T-helper 17 cell (primary cell): ENCODE measurements around the gene BTBD2. TPM values are rescaled to one million over a fixed set of nuclear protein-coding genes. Genes with fewer than 3 reads are reported as not detected.

Experiments
- ATAC-seq: fragments of 150-1000 bp; cut with Tn5 transposase; 2 replicates; pipeline ENCODE4 v1.10.0; 2021; ENCODE audit warnings: mild to moderate bottlenecking, moderate library complexity
- DNase-seq, 3 donors: peaks; one replicate each; pipeline versions ENCODE4 v3.0.0 to v3.0.0-alpha.2; 2020 to 2021
- H3K9me3 ChIP-seq: one replicate; pipeline ENCODE4 v1.7.0; 2013; ENCODE audit warnings: low read length, mild to moderate bottlenecking; ENCODE audit not compliant: control insufficient read depth, poor library complexity, severe bottlenecking
- H3K27ac Mint-ChIP-seq: one replicate; pipeline ENCODE4 v1.8.0; 2022; ENCODE audit warnings: mild to moderate bottlenecking, moderate library complexity, mixed read lengths
- H3K27me3 Mint-ChIP-seq: one replicate; pipeline ENCODE4 v1.8.0; 2022; ENCODE audit warnings: mixed read lengths
- H3K36me3 Mint-ChIP-seq: one replicate; pipeline ENCODE4 v1.8.0; 2022; ENCODE audit warnings: low read depth, mixed read lengths
- H3K4me1 Mint-ChIP-seq: one replicate; pipeline ENCODE4 v1.8.0; 2022; ENCODE audit warnings: mild to moderate bottlenecking, mixed read lengths
- H3K4me3 Mint-ChIP-seq: one replicate; pipeline ENCODE4 v1.8.0; 2022; ENCODE audit warnings: mild to moderate bottlenecking, moderate library complexity, mixed read lengths
- total RNA-seq, 4 donors: library from RNA in 2 of 4; stranded (reverse) in 2 of 4; gene quantifications; one replicate each; pipeline ENCODE4 v1.2.3 and lab custom pipeline; 2022 to 2026

Gene BTBD2
- total RNA-seq, 2 donors from 2014 or later, result 53.4 to 64.6 TPM

- no peak for ATAC-seq
- H3K9me3 ChIP-seq, result no peaks in the 10 kb centered on the region
- Mint-ChIP-seq H3K4me1 (peaks cover 10% of the 10 kb centered on the region), H3K4me3 (no peak overlapping the region), H3K27ac (no peak overlapping the region), H3K36me3 (no peaks in the 10 kb centered on the region), H3K27me3 (no peaks in the 10 kb centered on the region)
- no peak for DNase-seq
Observed at GRCh38 chr19:2027361-2027760, 11.8 kb upstream of the BTBD2 start.

- DNase-seq (no peak), ATAC-seq (no peak)
- H3K9me3 ChIP-seq, result no peaks in the 10 kb centered on the region
- Mint-ChIP-seq H3K27ac (no peak overlapping the region), H3K36me3 (no peaks in the 10 kb centered on the region), H3K4me3 (no peak overlapping the region), H3K27me3 (no peaks in the 10 kb centered on the region), H3K4me1 (peaks cover 7% of the 10 kb centered on the region)
Observed at GRCh38 chr19:2026770-2027169, 11.3 kb upstream of the BTBD2 start.

GRCh38 chr19:2022289-2022688 lies 6.8 kb upstream of the BTBD2 start:
- no peak for ATAC-seq
- no peaks in the 10 kb centered on the region for H3K9me3 ChIP-seq
- peaks cover 9% of the 10 kb centered on the region for H3K4me1 Mint-ChIP-seq
- no peak overlapping the region for H3K27ac Mint-ChIP-seq
- no peaks in the 10 kb centered on the region for H3K36me3 Mint-ChIP-seq
- no peaks in the 10 kb centered on the region for H3K27me3 Mint-ChIP-seq
- no peak overlapping the region for H3K4me3 Mint-ChIP-seq
- DNase-seq, result no peak

GRCh38 chr19:2021453-2022140 lies 6.1 kb upstream of the BTBD2 start:
- Mint-ChIP-seq H3K36me3 (no peaks in the 10 kb centered on the region), H3K27me3 (no peaks in the 10 kb centered on the region), H3K4me3 (no peak overlapping the region), H3K4me1 (peaks cover 9% of the 10 kb centered on the region), H3K27ac (no peak overlapping the region)
- H3K9me3 ChIP-seq, result no peaks in the 10 kb centered on the region
- no peak for DNase-seq
- no peak for ATAC-seq

- no peak overlapping the region for H3K27ac Mint-ChIP-seq
- DNase-seq (no peak), ATAC-seq (no peak)
- H3K36me3 Mint-ChIP-seq, result no peaks in the 10 kb centered on the region
- H3K4me1 Mint-ChIP-seq, result peaks cover 16% of the 10 kb centered on the region
- no peaks in the 10 kb centered on the region for H3K27me3 Mint-ChIP-seq
- no peaks in the 10 kb centered on the region for H3K9me3 ChIP-seq
- H3K4me3 Mint-ChIP-seq, result no peak overlapping the region
Observed at GRCh38 chr19:2018752-2019151, 3.2 kb upstream of the BTBD2 start.

GRCh38 chr19:2016041-2016807 lies 710 bp upstream of the BTBD2 start:
- ATAC-seq, result peak; percentile 56
- DNase-seq, result peak in 2 of 3 donors; percentile 42 to 53
- H3K9me3 ChIP-seq, result no peaks in the 10 kb centered on the region
- Mint-ChIP-seq H3K4me1 (peaks cover 19% of the 10 kb centered on the region), H3K36me3 (no peaks in the 10 kb centered on the region), H3K27me3 (no peaks in the 10 kb centered on the region), H3K4me3 (peak overlapping the region; percentile 79), H3K27ac (peak overlapping the region; percentile 32)

GRCh38 chr19:2014731-2015607 lies 545 bp downstream of the BTBD2 start:
- Mint-ChIP-seq H3K4me3 (peak overlapping the region; percentile 87), H3K36me3 (no peaks in the 10 kb centered on the region), H3K4me1 (peaks cover 24% of the 10 kb centered on the region), H3K27me3 (no peaks in the 10 kb centered on the region), H3K27ac (no peak overlapping the region)
- H3K9me3 ChIP-seq, result no peaks in the 10 kb centered on the region
- DNase-seq (peak in 2 of 3 donors; percentile 19 to 47), ATAC-seq (peak; percentile 55)

- no peak for DNase-seq
- Mint-ChIP-seq H3K4me3 (peak overlapping the region; percentile 87), H3K4me1 (peaks cover 21% of the 10 kb centered on the region), H3K27me3 (no peaks in the 10 kb centered on the region), H3K27ac (no peak overlapping the region), H3K36me3 (no peaks in the 10 kb centered on the region)
- no peak for ATAC-seq
- H3K9me3 ChIP-seq, result no peaks in the 10 kb centered on the region
Observed at GRCh38 chr19:2014131-2014571, 1.4 kb downstream of the BTBD2 start.

- H3K4me3 Mint-ChIP-seq, result peak overlapping the region; percentile 87
- no peak overlapping the region for H3K27ac Mint-ChIP-seq
- H3K4me1 Mint-ChIP-seq, result peaks cover 22% of the 10 kb centered on the region
- DNase-seq, result no peak
- H3K27me3 Mint-ChIP-seq, result no peaks in the 10 kb centered on the region
- ATAC-seq, result no peak
- H3K36me3 Mint-ChIP-seq, result no peaks in the 10 kb centered on the region
- H3K9me3 ChIP-seq, result no peaks in the 10 kb centered on the region
Observed at GRCh38 chr19:2013683-2013961, 1.9 kb downstream of the BTBD2 start.

GRCh38 chr19:2012941-2013682 lies 2.4 kb downstream of the BTBD2 start:
- no peaks in the 10 kb centered on the region for H3K9me3 ChIP-seq
- Mint-ChIP-seq H3K27ac (peak overlapping the region; percentile 71), H3K36me3 (no peaks in the 10 kb centered on the region), H3K4me3 (peak overlapping the region; percentile 49), H3K4me1 (peaks cover 22% of the 10 kb centered on the region), H3K27me3 (no peaks in the 10 kb centered on the region)
- ATAC-seq (no peak), DNase-seq (no peak)

GRCh38 chr19:2011169-2011568 lies 4.3 kb downstream of the BTBD2 start:
- no peak for ATAC-seq
- H3K4me3 Mint-ChIP-seq, result no peak overlapping the region
- no peaks in the 10 kb centered on the region for H3K27me3 Mint-ChIP-seq
- DNase-seq, result no peak
- no peaks in the 10 kb centered on the region for H3K36me3 Mint-ChIP-seq
- no peaks in the 10 kb centered on the region for H3K9me3 ChIP-seq
- peaks cover 20% of the 10 kb centered on the region for H3K4me1 Mint-ChIP-seq
- no peak overlapping the region for H3K27ac Mint-ChIP-seq

GRCh38 chr19:2010135-2010668 lies 5.3 kb downstream of the BTBD2 start:
- Mint-ChIP-seq H3K4me1 (peaks cover 18% of the 10 kb centered on the region), H3K36me3 (no peaks in the 10 kb centered on the region), H3K27ac (no peak overlapping the region), H3K4me3 (no peak overlapping the region), H3K27me3 (no peaks in the 10 kb centered on the region)
- ATAC-seq, result no peak
- no peak for DNase-seq
- H3K9me3 ChIP-seq, result no peaks in the 10 kb centered on the region
